Small intestine (tissue), 7 donors: ENCODE measurements around the gene CCDC6. TPM values are rescaled to one million over a fixed set of nuclear protein-coding genes. Genes with fewer than 3 reads are reported as not detected.
"Not testable (repeated sequence)": the region's sequence is repeated elsewhere in the genome, so short reads cannot be mapped to it uniquely, and the experiment has no call there.

Source experiments
- DNase-seq, 2 donors: peaks; one replicate each; pipeline versions ENCODE4 v3.0.0 to v3.0.0-alpha.2; 2013
- FAIRE-seq: peaks from 2 replicates; lab custom pipeline; 2012; peaks lifted over from hg19 to GRCh38; lab: Jason Lieb, UNC
- H3K27ac ChIP-seq, 3 donors: one replicate each; pipeline ENCODE4 v1.5.1; 2013; ENCODE audit warnings: low read length in 2 of 3, mild to moderate bottlenecking in 2 of 3, control low read depth in 1 of 3, inconsistent platforms in 1 of 3, low read depth in 1 of 3, moderate library complexity in 1 of 3
- H3K27me3 ChIP-seq, 3 donors: one replicate each; pipeline ENCODE4 v1.6.1; 2013; ENCODE audit warnings: low read length in 3 of 3, inconsistent platforms in 1 of 3; ENCODE audit not compliant: control insufficient read depth in 3 of 3, insufficient read depth in 3 of 3
- H3K36me3 ChIP-seq, 3 donors: one replicate each; pipeline ENCODE4 v1.6.1; 2013; ENCODE audit warnings: low read length in 3 of 3, inconsistent platforms in 1 of 3, low read depth in 1 of 3, mild to moderate bottlenecking in 1 of 3, moderate library complexity in 1 of 3; ENCODE audit not compliant: control insufficient read depth in 3 of 3, insufficient read depth in 2 of 3
- H3K4me1 ChIP-seq, 3 donors: one replicate each; pipeline ENCODE4 v1.6.1; 2013; ENCODE audit warnings: low read length in 2 of 3, inconsistent platforms in 1 of 3, low read depth in 1 of 3, mild to moderate bottlenecking in 1 of 3, moderate library complexity in 1 of 3; ENCODE audit not compliant: control insufficient read depth in 3 of 3, insufficient read depth in 2 of 3
- H3K4me3 ChIP-seq, 3 donors: one replicate each; pipeline ENCODE4 v1.5.1; 2013; ENCODE audit warnings: low read length in 3 of 3, control low read depth in 1 of 3, inconsistent platforms in 1 of 3, low read depth in 1 of 3, mild to moderate bottlenecking in 1 of 3, moderate library complexity in 1 of 3
- H3K9me3 ChIP-seq, 2 donors: one replicate each; pipeline ENCODE4 v1.6.1; 2013; ENCODE audit warnings: low read depth in 1 of 2, low read length in 1 of 2; ENCODE audit not compliant: control insufficient read depth in 2 of 2, insufficient read depth in 1 of 2
- WGBS, 3 donors: extraction: QIAGEN DNeasy Blood & Tissue Kit; methylation state at CpG; one replicate each; pipeline ENCODE4 v1.1.7; 2013; 5-methylcytosine and 5-hydroxymethylcytosine counted together
- polyA plus RNA-seq, 4 donors: library from polyadenylated mRNA; stranded (reverse) in 3 of 4; unstranded in 1 of 4; fragments of 200-250 nt in 3 of 4; fragments of 120-200 nt in 1 of 4; gene quantifications; one replicate each; pipeline versions ENCODE4 v1.2.1 to v1.2.3, GENCODE V29; 2013
- donor health status: healthy with polysubstance abuse.
- donor health status: control.
- donor health status: control.
- donor health status: Bipolar disorder and iron deficiency.
- donor health status: healthy.

The CCDC6 gene
- polyA plus RNA-seq, 4 donors, result 16.5 to 44.4 (median 24.7) TPM

DNA sequence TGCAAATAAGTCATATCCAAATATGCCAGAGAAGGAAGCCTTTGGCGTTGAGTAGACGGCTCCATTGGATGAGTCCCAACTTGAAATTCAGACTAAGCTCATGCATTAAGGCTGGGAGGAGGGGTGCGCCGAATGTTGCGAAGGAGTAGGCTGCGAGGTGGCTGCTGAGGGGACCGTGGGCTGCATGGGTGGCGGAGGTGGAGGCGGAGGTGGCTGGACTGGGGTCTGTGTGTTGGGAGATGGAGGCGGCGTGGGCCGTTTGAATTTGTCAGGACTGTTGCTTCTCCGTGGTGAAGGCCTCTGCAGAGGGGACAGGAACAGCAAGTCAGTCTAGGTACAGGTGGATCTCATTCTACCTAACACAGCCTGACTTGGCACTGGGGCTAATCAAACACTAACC, 113.5 kb downstream of the CCDC6 start:
- Histone ChIP-seq H3K4me3 (no peak overlapping the region), H3K27ac (no peak overlapping the region), H3K27me3 (no peaks in the 10 kb centered on the region), H3K4me1 (no peaks in the 10 kb centered on the region), H3K36me3 (peaks cover 12 to 23% (median 14%) of the 10 kb centered on the region in 3 donors), H3K9me3 (no peaks in the 10 kb centered on the region)
- WGBS, 3 donors, result 87 to 89% (median 89%) methylated on average over 13 of the region's 13 CpGs
- DNase-seq (no peak), FAIRE-seq (no peak)

DNA sequence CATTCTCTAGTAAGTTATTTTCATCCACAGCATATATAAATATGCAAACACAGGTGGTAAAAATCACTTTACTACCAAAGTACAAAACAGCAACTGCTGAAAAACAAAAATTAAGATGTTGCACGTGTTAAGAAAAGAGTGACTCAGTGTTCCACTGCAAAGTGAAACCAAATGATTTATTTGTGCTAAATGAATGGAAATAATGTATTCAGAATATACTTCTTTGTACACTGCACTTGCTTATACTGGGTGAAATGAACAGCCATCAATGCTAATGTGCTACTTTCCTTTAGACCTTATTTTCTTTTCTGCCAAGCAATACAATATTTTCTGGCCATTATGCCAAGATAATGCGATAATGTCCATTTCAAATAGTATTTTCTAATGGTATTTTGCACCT, 114.8 kb downstream of the CCDC6 start:
- FAIRE-seq, result no peak
- Histone ChIP-seq H3K27ac (no peak overlapping the region), H3K9me3 (no peaks in the 10 kb centered on the region), H3K4me1 (no peaks in the 10 kb centered on the region), H3K27me3 (no peaks in the 10 kb centered on the region), H3K4me3 (no peak overlapping the region), H3K36me3 (peaks cover 10 to 22% (median 12%) of the 10 kb centered on the region in 3 donors)
- no peak for DNase-seq
- WGBS, 3 donors, result 69 to 83% (median 78%) methylated on average over 2 of the region's 2 CpGs

- H3K27me3 ChIP-seq, DNase-seq, H3K4me3 ChIP-seq, H3K27ac ChIP-seq, FAIRE-seq, H3K9me3 ChIP-seq, H3K4me1 ChIP-seq: not testable (repeated sequence)
- peaks cover 10 to 22% (median 12%) of the 10 kb centered on the region in 3 donors for H3K36me3 ChIP-seq
- 45 to 50% (median 47%) methylated on average over 2 of the region's 2 CpGs for WGBS, 3 donors
These were observed 116.3 kb downstream of the CCDC6 start for GRCh38 chr10:59790080-59790479.

GRCh38 chr10:59788914-59789313, 117.4 kb downstream of the CCDC6 start:
- H3K4me1 ChIP-seq, DNase-seq, H3K27me3 ChIP-seq, H3K27ac ChIP-seq, FAIRE-seq, H3K9me3 ChIP-seq, H3K4me3 ChIP-seq: not testable (repeated sequence)
- 75 to 88% (median 86%) methylated on average over 4 to 5 of the region's 5 CpGs for WGBS, 3 donors
- peaks cover 7 to 19% (median 12%) of the 10 kb centered on the region in 3 donors for H3K36me3 ChIP-seq

DNA sequence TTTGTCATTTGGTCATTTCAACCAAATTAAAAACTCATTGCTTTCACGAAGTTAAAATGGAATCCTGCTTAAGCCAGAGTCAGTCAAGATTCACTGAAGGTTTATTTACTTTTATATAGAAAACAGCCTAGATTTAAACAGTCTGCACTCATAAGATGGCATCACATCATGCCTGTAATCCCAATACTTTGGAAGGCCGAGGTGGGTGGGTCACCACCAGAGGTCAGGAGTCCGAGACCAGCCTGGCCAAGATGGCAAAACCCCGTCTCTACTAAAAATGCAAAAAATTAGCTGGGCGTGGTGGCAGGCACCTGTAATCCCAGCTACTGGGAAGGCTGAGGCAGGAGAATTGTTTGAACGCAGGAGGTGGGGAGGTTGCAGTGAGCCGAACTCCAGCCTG, 119.3 kb downstream of the CCDC6 start:
- WGBS, 3 donors, result 85 to 89% (median 87%) methylated on average over 7 of the region's 7 CpGs
- H3K27ac ChIP-seq, DNase-seq, FAIRE-seq, H3K27me3 ChIP-seq, H3K4me1 ChIP-seq, H3K9me3 ChIP-seq, H3K36me3 ChIP-seq, H3K4me3 ChIP-seq: not testable (repeated sequence)

- not testable (repeated sequence) for H3K4me1 ChIP-seq, DNase-seq, H3K36me3 ChIP-seq, FAIRE-seq, H3K4me3 ChIP-seq, H3K27ac ChIP-seq, H3K9me3 ChIP-seq, H3K27me3 ChIP-seq
- 100% methylated on average over 2 of the region's 3 CpGs for WGBS, 3 donors
These were observed 120.9 kb downstream of the CCDC6 start for GRCh38 chr10:59785476-59785875.

DNA sequence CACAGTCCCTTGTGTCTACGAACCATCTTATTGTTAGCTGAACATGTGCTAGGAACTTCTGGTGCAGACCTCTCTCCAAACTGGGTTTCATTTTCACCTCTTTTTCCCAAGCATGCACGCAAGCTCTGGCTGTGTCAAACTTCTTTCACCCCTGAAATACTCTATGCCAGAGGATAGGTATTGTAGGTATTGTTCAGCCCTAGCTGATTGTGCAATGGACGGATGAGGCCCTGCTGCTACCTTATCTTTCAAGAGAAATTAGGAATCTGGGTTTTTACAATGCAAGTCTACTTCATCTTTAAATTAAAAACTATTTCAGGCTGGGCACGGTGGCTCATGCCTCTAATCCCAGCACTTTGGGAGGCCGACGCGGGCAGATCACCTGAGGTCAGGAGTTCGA, 124.8 kb downstream of the CCDC6 start:
- FAIRE-seq, result no peak
- no peaks in the 10 kb centered on the region for H3K36me3 ChIP-seq
- H3K27ac ChIP-seq, result no peak overlapping the region
- 89 to 91% (median 90%) methylated on average over 7 to 8 of the region's 8 CpGs for WGBS, 3 donors
- no peak for DNase-seq
- no peak overlapping the region for H3K4me3 ChIP-seq
- H3K4me1 ChIP-seq, result no peaks in the 10 kb centered on the region
- peaks cover 0 to 9% of the 10 kb centered on the region in 2 donors for H3K9me3 ChIP-seq
- H3K27me3 ChIP-seq, result no peaks in the 10 kb centered on the region

DNA sequence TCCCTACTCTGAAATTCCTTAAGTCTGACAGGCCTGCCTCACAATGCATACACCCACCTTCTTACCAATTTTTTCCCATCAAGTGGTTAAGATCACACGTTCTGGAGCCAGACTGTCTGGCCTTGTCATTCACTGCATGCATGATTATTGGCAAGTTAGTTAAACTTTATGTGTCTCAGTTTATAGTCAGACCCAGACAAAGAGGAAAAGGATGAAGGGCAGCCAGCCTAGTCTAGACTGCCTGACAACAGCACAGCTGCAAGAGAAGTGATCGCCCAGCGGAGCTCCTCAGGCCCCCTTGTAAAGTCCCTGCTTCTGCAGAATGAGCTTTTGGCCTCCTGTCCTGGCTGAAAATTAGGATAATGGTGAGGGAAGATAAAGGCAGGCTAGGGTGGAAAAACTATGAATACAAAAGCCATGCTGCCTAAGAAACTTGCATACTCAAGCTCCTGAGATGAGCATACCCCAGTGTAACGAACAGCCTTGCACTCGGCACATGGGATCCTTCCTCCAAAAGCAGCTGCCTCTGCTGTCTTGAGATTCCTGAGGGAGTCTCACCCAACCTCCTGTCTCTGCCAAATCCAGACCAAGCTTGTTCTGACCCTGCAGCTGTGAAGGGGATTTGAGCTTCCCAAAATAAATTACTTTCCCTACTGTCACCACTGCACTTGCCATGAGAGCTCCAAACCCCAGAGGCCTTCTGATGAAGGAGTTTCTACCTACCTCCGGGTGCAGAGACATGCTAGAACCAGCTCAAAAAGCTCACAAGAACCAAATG, 126.4 kb downstream of the CCDC6 start:
- DNase-seq, result no peak
- no peaks in the 10 kb centered on the region for H3K27me3 ChIP-seq
- no peaks in the 10 kb centered on the region for H3K36me3 ChIP-seq
- H3K4me1 ChIP-seq, result no peaks in the 10 kb centered on the region
- H3K27ac ChIP-seq, result no peak overlapping the region
- WGBS, 3 donors, result 73 to 80% (median 80%) methylated on average over 6 of the region's 6 CpGs
- no peak overlapping the region for H3K4me3 ChIP-seq
- peaks cover 0 to 12% of the 10 kb centered on the region in 2 donors for H3K9me3 ChIP-seq
- FAIRE-seq, result no peak
